Neutrophil (primary cell): Measurements from ENCODE around the gene HPRT1.

ENCODE experiments used
- H3K27ac ChIP-seq: fragments of 200-600 bp; sonication (generic); 2 replicates; pipeline ENCODE4 v1.5.1; 2016; ENCODE audit warnings: mild to moderate bottlenecking, moderate library complexity
- H3K27me3 ChIP-seq: fragments of 200-600 bp; sonication (generic); 2 replicates; pipeline ENCODE4 v1.6.0; 2016; ENCODE audit warnings: mild to moderate bottlenecking
- H3K36me3 ChIP-seq: fragments of 200-600 bp; sonication (generic); 2 replicates; pipeline ENCODE4 v1.5.1; 2017
- H3K4me1 ChIP-seq, 2 experiments: fragments of 200-600 bp in 1 of 2; sonication (generic) in 1 of 2; 1 replicate in 1 of 2; 2 replicates in 1 of 2; pipeline versions ENCODE4 v1.5.1 to v1.6.1; 2013 to 2016; ENCODE audit warnings: low read depth in 1 of 2, low read length in 1 of 2, mild to moderate bottlenecking in 1 of 2, moderate library complexity in 1 of 2; ENCODE audit not compliant: control insufficient read depth in 1 of 2, insufficient read depth in 1 of 2
- H3K4me3 ChIP-seq, 2 experiments: fragments of 200-600 bp in 1 of 2; sonication (generic) in 1 of 2; 1 replicate in 1 of 2; 2 replicates in 1 of 2; pipeline ENCODE4 v1.5.1; 2013 to 2016; ENCODE audit warnings: low read depth in 1 of 2, low read length in 1 of 2, mild to moderate bottlenecking in 1 of 2, moderate library complexity in 1 of 2
- H3K9me3 ChIP-seq: fragments of 200-600 bp; sonication (generic); 2 replicates; pipeline ENCODE4 v1.5.1; 2016
- TF ChIP-seq, protein P1 (sequence below): fragments of 200-600 bp; sonication (generic); IDR thresholded peaks from 2 replicates; pipeline ENCODE4 v1.5.1; 2016; ENCODE audit warnings: antibody characterized with exemption

The HPRT1 gene

DNA sequence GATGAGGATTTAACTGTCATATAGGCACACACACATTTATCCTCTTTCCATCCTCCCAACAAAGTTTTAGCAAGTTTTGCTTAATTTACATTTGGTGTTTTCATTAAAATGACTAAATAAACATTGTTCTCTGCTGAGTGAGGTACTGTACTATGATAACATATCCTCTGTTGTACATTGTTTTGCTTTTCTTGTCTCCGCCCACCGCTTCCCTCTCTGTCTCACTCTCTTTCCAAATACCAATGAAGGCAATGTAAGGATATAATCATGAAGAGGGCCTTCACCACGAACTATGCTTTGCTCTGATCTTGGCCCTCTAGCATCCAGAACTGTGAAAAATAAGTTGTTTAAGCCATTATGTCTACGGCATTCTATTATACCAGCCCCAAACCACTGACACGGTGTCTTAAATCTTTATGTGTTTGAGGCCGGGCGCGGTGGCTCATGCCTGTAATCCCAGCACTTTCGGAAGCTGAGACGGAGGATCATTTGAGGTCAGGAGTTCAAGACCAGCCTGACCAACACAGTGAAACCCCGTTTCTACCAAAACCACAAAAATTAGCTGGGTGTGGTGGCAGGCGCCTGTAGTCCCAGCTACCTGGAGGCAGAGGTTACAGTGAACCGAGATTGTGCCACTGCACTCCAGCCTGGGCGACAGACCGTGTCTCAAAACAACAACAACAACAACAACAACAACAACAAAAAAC, 65.3 kb downstream of the HPRT1 start:
- Histone ChIP-seq H3K4me1 (no peaks in the 10 kb centered on the region), H3K4me3 (no peak overlapping the region), H3K27me3 (no peaks in the 10 kb centered on the region), H3K36me3 (no peaks in the 10 kb centered on the region), H3K9me3 (no peaks in the 10 kb centered on the region), H3K27ac (no peak overlapping the region)
- TF ChIP-seq, protein P1, sequence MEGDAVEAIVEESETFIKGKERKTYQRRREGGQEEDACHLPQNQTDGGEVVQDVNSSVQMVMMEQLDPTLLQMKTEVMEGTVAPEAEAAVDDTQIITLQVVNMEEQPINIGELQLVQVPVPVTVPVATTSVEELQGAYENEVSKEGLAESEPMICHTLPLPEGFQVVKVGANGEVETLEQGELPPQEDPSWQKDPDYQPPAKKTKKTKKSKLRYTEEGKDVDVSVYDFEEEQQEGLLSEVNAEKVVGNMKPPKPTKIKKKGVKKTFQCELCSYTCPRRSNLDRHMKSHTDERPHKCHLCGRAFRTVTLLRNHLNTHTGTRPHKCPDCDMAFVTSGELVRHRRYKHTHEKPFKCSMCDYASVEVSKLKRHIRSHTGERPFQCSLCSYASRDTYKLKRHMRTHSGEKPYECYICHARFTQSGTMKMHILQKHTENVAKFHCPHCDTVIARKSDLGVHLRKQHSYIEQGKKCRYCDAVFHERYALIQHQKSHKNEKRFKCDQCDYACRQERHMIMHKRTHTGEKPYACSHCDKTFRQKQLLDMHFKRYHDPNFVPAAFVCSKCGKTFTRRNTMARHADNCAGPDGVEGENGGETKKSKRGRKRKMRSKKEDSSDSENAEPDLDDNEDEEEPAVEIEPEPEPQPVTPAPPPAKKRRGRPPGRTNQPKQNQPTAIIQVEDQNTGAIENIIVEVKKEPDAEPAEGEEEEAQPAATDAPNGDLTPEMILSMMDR, result no peak

DNA sequence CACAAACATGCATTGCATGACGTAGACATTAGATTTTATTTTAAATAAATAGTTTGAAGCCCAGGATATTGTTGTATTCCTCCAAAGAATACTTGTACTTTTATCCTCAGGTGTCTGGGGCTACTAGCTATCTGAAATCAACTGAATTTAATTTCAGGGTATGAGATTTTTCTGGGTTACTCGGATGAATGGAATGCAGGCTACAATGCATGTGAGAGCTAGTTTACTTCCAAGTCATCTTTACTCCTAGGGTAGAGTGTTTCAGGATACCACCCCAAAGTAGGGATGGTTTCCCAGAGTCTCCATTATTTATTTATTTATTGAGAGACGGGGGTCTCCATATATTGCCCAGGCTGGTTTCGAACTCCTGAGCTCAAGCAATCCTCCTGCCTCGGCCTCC, 66.4 kb downstream of the HPRT1 start:
- Histone ChIP-seq H3K4me3 (no peak overlapping the region), H3K9me3 (no peaks in the 10 kb centered on the region), H3K27ac (no peak overlapping the region), H3K27me3 (no peaks in the 10 kb centered on the region), H3K36me3 (no peaks in the 10 kb centered on the region), H3K4me1 (no peaks in the 10 kb centered on the region)
- TF ChIP-seq, protein P1, result no peak

- TF ChIP-seq, protein P1, result no peak
- Histone ChIP-seq H3K36me3 (no peaks in the 10 kb centered on the region), H3K4me1 (no peaks in the 10 kb centered on the region), H3K4me3 (no peak overlapping the region), H3K27me3 (no peaks in the 10 kb centered on the region), H3K9me3 (no peaks in the 10 kb centered on the region), H3K27ac (no peak overlapping the region)
Observed at GRCh38 chrX:134528960-134529359, 69.0 kb downstream of the HPRT1 start.

DNA sequence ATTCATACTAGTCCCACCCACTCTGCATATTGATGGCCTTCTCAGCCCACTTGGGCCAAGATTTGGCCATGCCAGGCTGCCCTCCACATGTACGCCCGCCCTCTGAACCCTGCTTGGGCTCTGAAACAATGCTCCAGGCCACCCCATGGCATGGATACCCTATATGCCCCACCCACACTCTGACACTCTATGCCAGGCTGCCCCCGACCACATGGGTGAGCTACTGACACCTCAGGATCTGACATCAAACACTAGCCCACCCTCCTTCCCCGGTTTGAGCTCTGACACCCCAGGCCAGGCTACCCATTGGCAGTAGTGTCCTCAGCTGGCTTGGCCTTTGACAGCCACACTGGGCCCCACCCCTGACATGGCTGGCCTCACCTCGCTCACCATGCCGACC, 69.5 kb downstream of the HPRT1 start:
- H3K27me3 ChIP-seq, result no peaks in the 10 kb centered on the region
- H3K36me3 ChIP-seq, result no peaks in the 10 kb centered on the region
- TF ChIP-seq, protein P1, result no peak
- no peaks in the 10 kb centered on the region for H3K4me1 ChIP-seq
- no peaks in the 10 kb centered on the region for H3K9me3 ChIP-seq
- no peak overlapping the region for H3K4me3 ChIP-seq
- H3K27ac ChIP-seq, result no peak overlapping the region

- TF ChIP-seq, protein P1, result no peak
- no peaks in the 10 kb centered on the region for H3K36me3 ChIP-seq
- no peaks in the 10 kb centered on the region for H3K27me3 ChIP-seq
- no peaks in the 10 kb centered on the region for H3K9me3 ChIP-seq
- H3K27ac ChIP-seq, result no peak overlapping the region
- no peaks in the 10 kb centered on the region for H3K4me1 ChIP-seq
- no peak overlapping the region for H3K4me3 ChIP-seq
Observed at GRCh38 chrX:134530845-134531244, 70.9 kb downstream of the HPRT1 start.

DNA sequence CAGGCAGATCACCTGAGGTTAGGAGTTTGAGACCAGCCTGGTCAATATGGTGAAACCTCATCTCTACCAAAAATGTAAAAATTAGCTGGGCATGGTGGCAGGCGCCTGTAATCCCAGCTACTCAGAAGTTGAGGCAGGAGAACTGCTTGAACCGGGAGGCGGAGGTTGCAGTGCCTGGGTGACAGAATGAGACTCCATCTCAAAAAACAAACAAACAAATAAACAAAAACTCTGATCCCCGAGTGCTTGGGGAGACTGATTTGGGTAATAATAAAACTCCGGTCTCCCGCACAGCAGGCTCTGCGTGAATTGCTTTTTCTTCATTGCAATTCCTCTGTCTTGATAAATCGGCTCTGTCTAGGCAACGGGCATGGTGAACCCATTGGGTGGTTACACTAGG, 73.4 kb downstream of the HPRT1 start:
- no peak overlapping the region for H3K4me3 ChIP-seq
- H3K36me3 ChIP-seq, result no peaks in the 10 kb centered on the region
- no peaks in the 10 kb centered on the region for H3K4me1 ChIP-seq
- H3K9me3 ChIP-seq, result no peaks in the 10 kb centered on the region
- H3K27me3 ChIP-seq, result no peaks in the 10 kb centered on the region
- TF ChIP-seq, protein P1, result no peak
- no peak overlapping the region for H3K27ac ChIP-seq
